T-helper 1 cell treated with Interleukin-12 subunit alpha and Interleukin-12 subunit beta and Interleukin-4 antibody, amounts not matched to agents 30 μg/mL and 1 μg/mL, for 36 hours (primary cell): ENCODE measurements around the gene TSPAN15.

ENCODE experiments used
- H3K27ac Mint-ChIP-seq: one replicate; pipeline ENCODE4 v1.8.0; 2021; ENCODE audit warnings: mild to moderate bottlenecking, mixed read lengths
- H3K27me3 Mint-ChIP-seq: one replicate; pipeline ENCODE4 v1.8.0; 2021; ENCODE audit warnings: low read depth, mixed read lengths
- H3K36me3 Mint-ChIP-seq: one replicate; pipeline ENCODE4 v1.8.0; 2021; ENCODE audit warnings: low read depth, mixed read lengths
- H3K4me1 Mint-ChIP-seq: one replicate; pipeline ENCODE4 v1.8.0; 2021; ENCODE audit warnings: low read depth, mixed read lengths
- H3K4me3 Mint-ChIP-seq: one replicate; pipeline ENCODE4 v1.8.0; 2021; ENCODE audit warnings: mild to moderate bottlenecking, moderate library complexity, mixed read lengths
- H3K9me3 Mint-ChIP-seq: one replicate; pipeline ENCODE4 v1.8.0; 2021; ENCODE audit warnings: mixed read lengths

Gene TSPAN15

DNA sequence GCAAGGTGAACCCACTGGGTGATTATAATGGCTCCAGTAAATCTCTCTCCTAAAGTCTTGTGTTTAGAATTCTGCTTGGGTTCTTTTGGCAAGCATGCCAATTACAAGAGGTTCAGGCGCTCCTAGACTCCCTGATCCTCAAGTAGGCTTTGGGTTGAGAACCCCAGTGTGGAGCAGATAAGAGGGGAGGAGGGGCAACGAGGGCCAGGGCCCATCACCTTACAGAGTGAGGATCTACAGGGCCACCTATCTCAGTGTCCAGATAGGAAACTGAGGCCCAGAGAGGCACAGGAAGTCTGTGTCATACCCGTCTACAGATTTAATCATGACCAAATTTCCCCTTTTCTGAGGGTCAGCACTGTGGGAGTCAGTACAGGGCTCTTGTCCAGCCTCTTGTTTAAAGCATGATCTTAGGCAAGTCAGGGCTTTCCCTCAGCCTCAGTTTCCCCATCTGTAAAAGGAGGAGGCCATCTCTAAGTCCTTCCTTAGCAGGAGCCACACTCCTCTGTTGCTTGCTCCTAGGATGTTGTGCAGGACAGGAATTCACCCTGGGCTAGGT lies 39.0 kb upstream of the TSPAN15 start:
- Mint-ChIP-seq H3K9me3 (no peaks in the 10 kb centered on the region), H3K27me3 (no peaks in the 10 kb centered on the region), H3K36me3 (no peaks in the 10 kb centered on the region), H3K4me1 (peaks cover 15% of the 10 kb centered on the region), H3K27ac (no peak overlapping the region), H3K4me3 (no peak overlapping the region)

DNA sequence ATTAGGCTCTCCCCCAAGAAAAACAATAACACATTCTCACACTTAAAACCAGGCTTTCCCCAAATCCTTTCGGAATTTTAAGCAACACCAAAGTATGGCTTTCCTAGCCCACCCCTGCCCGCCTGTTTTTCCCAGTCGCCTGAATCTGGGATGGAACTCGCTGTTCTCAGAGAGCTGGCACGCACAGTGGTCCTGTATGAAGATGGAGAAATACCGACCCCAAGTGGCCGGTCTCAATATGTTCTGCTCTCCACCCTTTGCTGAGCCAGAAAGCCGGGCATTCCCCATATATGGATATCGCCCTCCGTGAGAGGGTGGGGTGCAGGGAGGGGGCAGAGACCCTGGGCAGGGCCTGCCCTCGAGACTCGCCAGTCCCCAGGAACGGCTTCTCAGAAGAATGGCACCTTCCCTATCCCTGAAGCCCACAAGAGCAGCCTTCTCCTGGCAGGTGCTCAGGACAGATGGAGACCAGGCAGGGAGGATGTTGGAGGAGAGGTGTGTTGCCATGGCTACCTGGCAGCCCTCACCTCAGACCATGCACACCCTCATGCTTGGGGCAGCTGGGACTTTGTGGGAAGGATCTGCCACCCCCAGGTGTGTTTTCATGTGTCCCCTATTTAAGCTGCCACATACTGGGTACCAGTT lies 37.9 kb upstream of the TSPAN15 start:
- Mint-ChIP-seq H3K27ac (no peak overlapping the region), H3K4me3 (no peak overlapping the region), H3K36me3 (no peaks in the 10 kb centered on the region), H3K9me3 (no peaks in the 10 kb centered on the region), H3K4me1 (peaks cover 7% of the 10 kb centered on the region), H3K27me3 (no peaks in the 10 kb centered on the region)

DNA sequence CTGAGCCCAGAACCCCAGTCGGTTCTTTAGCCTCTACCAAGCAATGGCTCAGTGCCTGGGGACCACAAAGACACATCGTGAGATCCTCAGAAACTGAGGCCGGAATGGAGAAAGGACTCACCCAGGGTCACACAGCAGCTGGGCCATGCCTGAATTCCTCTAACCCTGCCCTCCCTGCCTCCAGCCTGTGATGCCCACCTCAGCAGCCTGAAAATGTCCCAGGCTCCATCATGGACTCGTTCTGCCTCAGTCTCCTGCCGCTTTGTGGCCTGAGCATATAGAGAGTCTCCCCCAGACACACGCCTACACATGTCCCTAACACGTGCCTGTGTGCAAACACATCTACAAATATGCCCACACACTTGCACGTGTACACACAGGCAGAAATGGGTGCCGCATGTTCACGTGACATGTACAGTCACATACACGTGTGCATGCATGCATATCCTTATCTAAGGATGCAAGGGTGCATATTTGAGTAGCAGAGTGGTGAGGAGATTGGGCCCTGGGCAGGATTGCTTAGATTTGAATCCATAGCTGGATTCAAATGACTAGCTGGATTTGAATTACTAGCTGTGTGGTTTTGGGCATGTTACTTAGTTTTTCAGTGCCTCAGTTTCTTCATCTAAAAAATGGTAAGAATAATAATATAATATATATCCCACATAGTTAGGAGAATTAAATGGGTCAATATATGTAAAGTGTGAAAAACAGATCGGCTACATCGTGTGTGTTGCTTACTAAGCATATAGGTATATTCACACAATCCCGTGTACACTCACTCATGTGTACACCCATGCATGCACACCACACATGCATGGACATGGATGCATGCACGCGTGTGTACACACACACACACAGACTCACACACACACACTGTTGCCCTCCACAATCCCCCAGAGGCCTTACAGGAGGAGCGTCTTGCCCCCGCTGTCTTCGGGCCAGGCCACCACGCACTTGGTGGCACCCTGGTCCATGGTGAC lies 36.9 kb upstream of the TSPAN15 start:
- Mint-ChIP-seq H3K9me3 (no peaks in the 10 kb centered on the region), H3K4me1 (peaks cover 5% of the 10 kb centered on the region), H3K4me3 (no peak overlapping the region), H3K36me3 (no peaks in the 10 kb centered on the region), H3K27me3 (peaks cover under 1% of the 10 kb centered on the region), H3K27ac (no peak overlapping the region)

DNA sequence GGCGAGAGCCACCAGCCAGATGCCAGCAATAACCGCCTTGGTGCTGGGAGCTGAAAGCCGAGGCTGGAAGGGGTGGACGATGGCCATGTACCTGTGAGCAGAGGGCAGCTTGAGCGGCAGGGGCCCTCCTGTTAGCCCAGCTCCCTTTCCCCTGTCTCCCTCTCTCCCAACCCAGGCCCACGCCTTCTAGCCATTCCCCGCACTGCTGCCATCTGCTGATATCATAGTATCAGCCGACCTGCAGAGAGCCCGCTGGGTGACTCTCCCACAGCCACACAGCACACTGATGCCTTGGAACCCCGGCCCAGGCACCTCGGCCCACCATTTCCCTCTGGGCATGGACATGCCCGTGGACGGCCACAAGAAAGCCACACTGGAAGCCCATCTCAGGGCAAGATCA lies 36.2 kb upstream of the TSPAN15 start:
- Mint-ChIP-seq H3K4me3 (no peak overlapping the region), H3K36me3 (no peaks in the 10 kb centered on the region), H3K27ac (no peak overlapping the region), H3K27me3 (peaks cover 3% of the 10 kb centered on the region), H3K9me3 (no peaks in the 10 kb centered on the region), H3K4me1 (peaks cover 5% of the 10 kb centered on the region)

DNA sequence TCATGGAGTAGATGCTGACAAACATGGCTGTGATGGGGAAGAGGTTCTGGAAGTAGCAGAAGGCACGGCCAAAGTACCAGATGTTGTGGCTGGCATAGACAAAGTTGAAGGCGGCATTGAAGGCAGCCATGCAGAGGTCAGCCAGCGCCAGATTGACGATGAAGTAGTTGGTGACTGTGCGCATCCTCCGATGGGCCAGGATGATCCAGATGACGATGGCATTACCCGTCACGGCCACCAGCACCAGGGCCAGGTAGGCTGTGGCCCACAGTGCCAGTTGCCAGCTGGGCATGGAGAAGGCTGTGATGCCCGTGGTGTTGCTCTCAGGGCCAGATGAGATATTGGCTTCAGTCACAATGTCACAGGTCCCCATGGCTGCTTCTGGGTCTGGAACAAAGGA lies 35.3 kb upstream of the TSPAN15 start:
- H3K27me3 Mint-ChIP-seq: peaks cover 3% of the 10 kb centered on the region
- H3K4me3 Mint-ChIP-seq: no peak overlapping the region
- H3K36me3 Mint-ChIP-seq: no peaks in the 10 kb centered on the region
- no peak overlapping the region for H3K27ac Mint-ChIP-seq
- H3K9me3 Mint-ChIP-seq: no peaks in the 10 kb centered on the region
- H3K4me1 Mint-ChIP-seq: peaks cover 1% of the 10 kb centered on the region

DNA sequence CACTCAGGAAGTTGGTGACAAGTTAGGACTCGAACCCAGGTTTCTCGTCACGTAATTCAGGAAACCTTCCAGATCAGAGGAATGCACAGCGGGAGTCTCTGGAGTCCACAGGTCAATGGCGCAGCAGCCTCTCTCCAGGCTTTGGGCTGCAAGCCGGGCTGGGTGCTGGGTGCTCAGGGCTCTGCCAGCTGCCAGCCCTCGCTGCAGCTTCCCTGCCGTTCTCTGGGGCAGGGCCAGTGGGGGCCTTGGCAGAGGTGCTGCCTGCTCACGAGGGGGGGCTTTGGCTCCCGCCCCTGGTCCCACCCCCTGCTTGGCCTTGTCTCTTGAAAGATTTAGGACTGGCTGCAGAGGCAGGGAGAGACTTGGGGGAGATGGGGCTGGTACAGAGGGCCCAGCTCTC lies 34.6 kb upstream of the TSPAN15 start, which contains the start of gene TACR2:
Gene TACR2 (minus strand): TSS at position 224 of the 400 bp plus-strand sequence. CDS start 595 bp downstream, outside the sequence.
- Mint-ChIP-seq H3K9me3 (no peaks in the 10 kb centered on the region), H3K4me3 (no peak within 1 kb of the TSS), H3K27me3 (peaks cover 3% of the 10 kb centered on the region), H3K36me3 (no peaks in the 10 kb centered on the region), H3K27ac (no peak within 1 kb of the TSS), H3K4me1 (peaks cover 1% of the 10 kb centered on the region)

DNA sequence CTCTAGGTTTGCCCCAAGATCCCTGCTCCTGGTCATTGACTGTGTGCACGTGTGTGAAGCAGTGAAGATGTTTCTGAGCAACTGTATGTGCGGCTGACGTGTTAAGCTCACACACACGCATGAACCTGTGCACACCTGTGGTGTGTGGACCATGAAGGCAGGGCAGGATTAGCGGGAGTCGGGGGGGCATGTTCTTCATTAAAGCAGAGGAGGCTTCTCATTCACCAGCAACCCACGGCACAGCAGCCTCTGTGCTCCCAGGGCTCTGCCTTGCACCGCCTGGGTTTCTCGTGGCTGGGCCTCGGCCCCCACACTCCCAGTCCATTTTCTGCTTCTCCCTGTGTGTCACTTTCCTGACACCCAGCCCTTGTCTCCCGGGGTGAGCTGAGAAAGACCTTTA lies 33.7 kb upstream of the TSPAN15 start:
- H3K27ac Mint-ChIP-seq: no peak overlapping the region
- peaks cover 3% of the 10 kb centered on the region for H3K27me3 Mint-ChIP-seq
- no peaks in the 10 kb centered on the region for H3K9me3 Mint-ChIP-seq
- no peaks in the 10 kb centered on the region for H3K36me3 Mint-ChIP-seq
- H3K4me3 Mint-ChIP-seq: no peak overlapping the region
- peaks cover 1% of the 10 kb centered on the region for H3K4me1 Mint-ChIP-seq

DNA sequence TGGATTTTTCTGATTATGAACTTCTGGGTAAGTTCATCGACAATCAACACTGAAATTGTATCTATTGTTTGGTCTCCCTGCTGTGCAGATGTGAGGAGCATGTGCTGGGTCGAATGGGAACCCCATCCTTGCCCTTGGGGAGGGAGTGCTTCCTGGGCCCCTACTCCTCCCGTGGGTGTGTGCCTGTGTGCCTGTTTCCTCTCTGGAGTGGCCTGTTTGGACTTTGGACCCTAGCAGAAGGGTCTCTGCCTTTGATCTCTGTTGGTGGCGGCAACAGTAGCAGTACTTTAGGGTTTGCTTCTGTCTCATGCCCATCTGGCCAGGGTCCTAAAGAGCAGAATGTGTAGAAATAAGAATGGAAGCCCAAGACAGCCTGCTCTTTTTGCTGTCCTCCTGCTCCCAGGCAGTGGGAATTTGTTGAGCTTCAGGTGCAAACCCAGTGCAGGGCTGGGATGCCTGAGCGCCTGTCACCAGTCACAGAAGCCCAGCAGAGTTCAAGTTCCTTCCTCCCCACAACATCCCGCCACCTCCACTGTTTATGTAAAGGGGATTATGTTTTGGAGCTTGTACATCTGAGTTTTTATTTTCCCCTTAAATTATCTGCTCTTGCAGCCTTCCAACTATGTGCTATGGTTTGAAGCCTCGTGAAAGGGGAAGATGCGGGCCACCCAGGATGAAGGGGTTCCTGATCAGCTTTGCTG lies 33.1 kb upstream of the TSPAN15 start:
- H3K27me3 Mint-ChIP-seq: peaks cover 3% of the 10 kb centered on the region
- no peaks in the 10 kb centered on the region for H3K9me3 Mint-ChIP-seq
- no peak overlapping the region for H3K4me3 Mint-ChIP-seq
- H3K36me3 Mint-ChIP-seq: no peaks in the 10 kb centered on the region
- H3K27ac Mint-ChIP-seq: no peak overlapping the region
- H3K4me1 Mint-ChIP-seq: peaks cover under 1% of the 10 kb centered on the region

DNA sequence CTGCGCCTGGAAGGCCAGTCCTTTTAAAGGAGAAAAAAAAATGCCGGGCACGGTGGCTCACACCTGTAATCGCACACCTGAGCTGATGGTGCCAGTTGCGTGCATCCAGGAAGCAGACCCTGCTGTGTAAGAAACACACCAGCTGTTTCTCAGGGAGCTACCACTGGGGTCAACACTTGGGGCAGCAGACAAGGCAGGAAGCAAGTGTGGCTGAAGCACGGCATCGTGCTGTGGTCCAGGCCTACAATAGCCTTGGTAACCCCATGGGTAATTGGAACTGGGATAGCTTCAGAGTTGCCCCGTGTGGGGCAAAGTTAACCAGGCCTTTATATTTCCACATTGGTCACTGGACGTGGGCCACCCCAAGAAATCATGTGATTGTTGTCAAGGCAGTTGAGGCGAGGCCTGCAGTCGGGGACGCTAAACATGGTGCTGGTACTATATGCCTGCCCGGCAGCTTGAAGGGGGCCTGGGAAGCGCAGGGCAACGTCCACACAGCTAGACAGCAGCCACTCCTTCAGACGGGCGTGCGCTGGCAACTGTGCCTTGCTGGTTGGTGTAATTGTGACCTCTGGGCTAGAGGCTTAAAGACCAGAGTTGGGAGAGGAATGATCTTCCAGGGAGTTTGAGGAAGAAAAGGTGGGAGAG lies 32.0 kb upstream of the TSPAN15 start:
- Mint-ChIP-seq H3K27me3 (peaks cover 3% of the 10 kb centered on the region), H3K4me3 (no peak overlapping the region), H3K4me1 (peaks cover 5% of the 10 kb centered on the region), H3K9me3 (no peaks in the 10 kb centered on the region), H3K36me3 (no peaks in the 10 kb centered on the region), H3K27ac (no peak overlapping the region)

DNA sequence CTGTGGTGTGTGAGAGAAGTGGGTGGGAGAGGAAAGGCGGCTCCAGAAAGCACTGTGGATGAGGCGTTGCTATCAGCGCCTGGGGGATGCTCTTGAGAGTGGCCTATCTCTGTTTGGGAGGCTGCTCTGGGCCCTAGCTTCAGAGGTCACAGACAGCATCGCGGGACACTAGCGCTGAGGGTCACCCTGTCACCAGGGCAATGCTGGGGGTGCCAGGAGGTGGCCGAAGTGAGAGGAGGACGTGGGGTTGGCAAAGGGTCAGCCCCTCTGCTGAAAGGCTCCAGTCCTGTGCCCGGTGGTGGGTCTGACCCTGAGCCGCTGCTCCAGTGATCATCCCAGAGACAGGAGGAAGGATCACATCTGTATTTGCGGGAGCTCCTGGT lies 31.5 kb upstream of the TSPAN15 start:
- Mint-ChIP-seq H3K4me1 (peaks cover 6% of the 10 kb centered on the region), H3K27me3 (peaks cover 3% of the 10 kb centered on the region), H3K4me3 (no peak overlapping the region), H3K9me3 (no peaks in the 10 kb centered on the region), H3K36me3 (no peaks in the 10 kb centered on the region), H3K27ac (no peak overlapping the region)

DNA sequence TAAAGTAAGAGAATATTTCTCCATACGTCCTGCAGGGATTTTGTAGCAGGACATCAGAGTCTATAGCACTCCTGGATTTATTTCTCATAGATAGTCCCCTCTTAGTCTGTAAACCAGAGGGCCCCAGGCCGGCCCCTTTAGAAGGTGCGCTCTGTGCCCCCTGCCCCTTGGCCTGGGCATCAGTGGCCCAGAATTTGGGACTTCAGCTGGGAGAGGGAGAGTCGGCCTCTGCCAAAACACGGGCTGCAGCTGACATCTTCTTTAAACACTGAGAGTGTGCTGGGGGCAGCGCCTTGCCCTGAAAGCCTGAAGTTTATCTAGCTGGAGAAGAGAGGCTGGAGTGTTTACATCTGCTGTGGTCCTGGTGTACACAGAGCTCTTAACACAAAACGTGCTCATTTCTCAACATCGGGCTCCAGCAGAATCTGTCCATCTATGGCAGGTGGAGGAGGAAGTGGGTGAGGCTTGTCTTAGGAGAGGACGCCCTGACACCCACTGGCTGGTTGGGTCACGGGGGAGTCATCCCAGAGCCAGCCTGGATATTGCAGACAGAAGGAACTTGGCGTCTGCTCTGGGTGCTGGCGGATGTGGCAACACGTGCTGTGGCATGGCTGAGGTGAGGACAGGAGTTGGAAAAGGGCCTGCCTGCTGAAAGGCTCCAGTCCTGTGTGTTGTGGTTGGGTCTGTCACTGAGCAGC lies 29.5 kb upstream of the TSPAN15 start:
- H3K4me1 Mint-ChIP-seq: peaks cover 15% of the 10 kb centered on the region
- H3K27me3 Mint-ChIP-seq: peaks cover 3% of the 10 kb centered on the region
- no peaks in the 10 kb centered on the region for H3K9me3 Mint-ChIP-seq
- H3K36me3 Mint-ChIP-seq: no peaks in the 10 kb centered on the region
- no peak overlapping the region for H3K27ac Mint-ChIP-seq
- no peak overlapping the region for H3K4me3 Mint-ChIP-seq

DNA sequence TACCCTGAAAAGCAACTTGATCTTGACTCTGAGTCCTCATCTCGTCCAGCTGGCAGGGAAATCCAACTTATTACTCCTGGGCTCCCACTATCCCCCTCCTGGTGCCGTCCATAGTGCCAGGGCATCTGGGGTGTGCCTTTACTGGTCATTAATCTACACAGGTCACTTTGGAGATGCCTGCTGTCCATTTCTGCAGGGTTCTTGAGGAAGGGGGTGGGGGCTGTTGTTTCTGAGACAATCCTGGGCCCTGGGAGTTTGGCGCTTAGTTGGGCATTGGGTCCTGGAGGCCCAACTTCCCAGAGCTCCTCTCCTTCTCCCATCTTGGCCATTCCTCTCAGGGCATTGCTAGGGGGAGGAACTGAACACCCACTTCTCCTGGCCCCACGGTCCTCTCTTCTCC lies 28.6 kb upstream of the TSPAN15 start:
- Mint-ChIP-seq H3K9me3 (no peaks in the 10 kb centered on the region), H3K27me3 (peaks cover 3% of the 10 kb centered on the region), H3K27ac (no peak overlapping the region), H3K4me3 (no peak overlapping the region), H3K4me1 (peaks cover 19% of the 10 kb centered on the region), H3K36me3 (no peaks in the 10 kb centered on the region)

DNA sequence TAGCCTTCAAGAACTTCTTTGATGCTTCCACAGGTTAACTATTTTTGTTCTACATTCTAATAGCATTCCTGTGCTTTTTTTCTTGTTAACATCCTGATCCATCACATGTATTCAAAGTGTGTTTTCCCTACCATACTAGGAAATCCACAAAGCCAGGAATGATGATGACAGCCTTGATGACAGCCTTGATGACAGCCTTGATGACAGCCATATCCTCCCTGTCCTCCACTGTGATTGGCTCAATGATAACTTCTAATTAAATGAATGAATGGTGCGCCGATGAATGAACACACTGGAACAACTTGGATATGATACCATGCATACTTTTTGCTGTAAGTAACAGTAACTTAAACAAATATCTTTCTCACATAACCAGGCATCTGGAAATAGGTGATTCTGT lies 26.2 kb upstream of the TSPAN15 start:
- Mint-ChIP-seq H3K27ac (no peak overlapping the region), H3K9me3 (no peaks in the 10 kb centered on the region), H3K4me3 (no peak overlapping the region), H3K27me3 (no peaks in the 10 kb centered on the region), H3K4me1 (peaks cover 23% of the 10 kb centered on the region), H3K36me3 (no peaks in the 10 kb centered on the region)
